Erythroblast (primary cell): ENCODE results near the gene KBTBD12.

Source experiments
- GATA1 ChIP-seq: IDR thresholded peaks from 2 replicates; pipeline ENCODE4 v1.6.1; 2011; ENCODE audit warnings: low read depth, mild to moderate bottlenecking, control low read depth, low read length, moderate library complexity
- POLR2A ChIP-seq: IDR thresholded peaks from 2 replicates; pipeline ENCODE4 v1.6.1; 2011; ENCODE audit warnings: mild to moderate bottlenecking, low read length

DNA sequence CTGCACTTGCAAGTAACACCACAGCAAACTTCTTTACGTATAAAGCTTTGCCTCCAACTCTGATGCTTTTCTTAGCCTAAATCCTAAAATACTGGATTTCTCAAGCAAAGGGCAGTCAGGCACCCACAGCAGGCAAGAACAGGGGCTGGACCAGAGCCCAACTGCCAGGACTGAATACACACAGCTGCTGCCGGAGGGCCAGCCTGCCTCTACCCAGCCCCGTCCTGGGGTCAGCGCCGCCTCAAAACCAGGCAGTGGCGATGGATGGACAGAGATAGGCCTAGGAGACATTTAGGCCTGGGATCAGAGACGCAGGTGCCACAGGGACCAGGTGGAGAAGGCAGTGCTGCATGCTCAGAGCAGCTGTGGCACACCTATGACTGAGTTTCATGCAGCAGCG, 89.6 kb downstream of the KBTBD12 start:
- no peak for TF ChIP-seq POLR2A
- no peak for TF ChIP-seq GATA1
